Activated CD4-positive, alpha-beta memory T cell treated with anti-CD3 and anti-CD28 coated beads, Interleukin-2, amount 10 ng/mL, durations not matched to agents 7 days and 5 days (primary cell): ENCODE data around the gene CA11. TPM values are rescaled to one million over a fixed set of nuclear protein-coding genes. Genes with fewer than 3 reads are reported as not detected.

ENCODE experiments used
- CTCF ChIA-PET: fragments of 350-600 bp; sonication (Branson Sonifier 250); formaldehyde crosslinking; loops from one replicate; lab custom pipeline; 2021; ENCODE audit warnings: antibody characterized with exemption, inconsistent platforms; lab: Charles Lee
- POLR2A ChIA-PET: fragments of 350-600 bp; sonication (Branson Sonifier 250); formaldehyde crosslinking; loops from one replicate; lab custom pipeline; 2021; ENCODE audit warnings: antibody characterized with exemption; lab: Charles Lee
- DNase-seq: peaks from one replicate; pipeline ENCODE4 v3.0.0-alpha.2; 2020
- H3K27ac Mint-ChIP-seq: one replicate; pipeline ENCODE4 v1.8.0; 2021; ENCODE audit warnings: mild to moderate bottlenecking, mixed read lengths
- H3K27me3 Mint-ChIP-seq: one replicate; pipeline ENCODE4 v1.8.0; 2021; ENCODE audit warnings: mixed read lengths
- H3K36me3 Mint-ChIP-seq: one replicate; pipeline ENCODE4 v1.8.0; 2021; ENCODE audit warnings: low read depth, mixed read lengths
- H3K4me1 Mint-ChIP-seq: one replicate; pipeline ENCODE4 v1.8.0; 2021; ENCODE audit warnings: mixed read lengths
- H3K4me3 Mint-ChIP-seq: one replicate; pipeline ENCODE4 v1.8.0; 2021; ENCODE audit warnings: mild to moderate bottlenecking, mixed read lengths
- H3K9me3 Mint-ChIP-seq: one replicate; pipeline ENCODE4 v1.8.0; 2021; ENCODE audit warnings: mixed read lengths
- total RNA-seq, 2 experiments: library from RNA; stranded (reverse); gene quantifications; one replicate each; pipeline ENCODE4 v1.2.3, GENCODE V29; 2021

The CA11 gene
- total RNA-seq, 2 experiments from 2014 or later = 3.9 to 4.5 TPM

DNA sequence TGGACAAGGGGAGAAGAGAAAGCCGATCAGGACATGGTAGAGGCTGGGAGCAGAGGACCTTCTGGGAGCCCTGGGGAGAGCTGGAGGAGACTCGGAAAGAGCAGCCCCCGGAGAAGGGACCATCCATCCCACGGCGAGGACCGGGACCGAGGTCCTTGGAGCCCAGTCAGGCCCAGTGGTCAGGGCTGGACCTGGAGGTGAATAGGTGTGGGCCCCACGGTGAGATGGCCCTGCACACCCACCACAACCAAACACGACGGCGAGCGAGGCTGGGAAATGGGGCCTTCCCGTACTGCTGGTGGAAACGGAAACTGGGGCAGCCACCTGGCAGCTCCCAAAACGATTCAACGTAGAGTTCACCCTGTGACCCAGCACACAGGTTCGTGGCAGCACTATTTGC, 30.5 kb upstream of the CA11 start:
- Mint-ChIP-seq H3K4me1 (peaks cover 5% of the 10 kb centered on the region), H3K27me3 (no peaks in the 10 kb centered on the region), H3K27ac (no peak overlapping the region), H3K4me3 (no peak overlapping the region), H3K36me3 (no peaks in the 10 kb centered on the region), H3K9me3 (no peaks in the 10 kb centered on the region)
- POLR2A ChIA-PET = no interaction called here
- CTCF ChIA-PET = interaction anchor here (1.7 kb wide), 1 partner anchor 31 kb away, joined by 4 read pairs; the partner anchor contains the start of gene CA11
- no peak for DNase-seq

DNA sequence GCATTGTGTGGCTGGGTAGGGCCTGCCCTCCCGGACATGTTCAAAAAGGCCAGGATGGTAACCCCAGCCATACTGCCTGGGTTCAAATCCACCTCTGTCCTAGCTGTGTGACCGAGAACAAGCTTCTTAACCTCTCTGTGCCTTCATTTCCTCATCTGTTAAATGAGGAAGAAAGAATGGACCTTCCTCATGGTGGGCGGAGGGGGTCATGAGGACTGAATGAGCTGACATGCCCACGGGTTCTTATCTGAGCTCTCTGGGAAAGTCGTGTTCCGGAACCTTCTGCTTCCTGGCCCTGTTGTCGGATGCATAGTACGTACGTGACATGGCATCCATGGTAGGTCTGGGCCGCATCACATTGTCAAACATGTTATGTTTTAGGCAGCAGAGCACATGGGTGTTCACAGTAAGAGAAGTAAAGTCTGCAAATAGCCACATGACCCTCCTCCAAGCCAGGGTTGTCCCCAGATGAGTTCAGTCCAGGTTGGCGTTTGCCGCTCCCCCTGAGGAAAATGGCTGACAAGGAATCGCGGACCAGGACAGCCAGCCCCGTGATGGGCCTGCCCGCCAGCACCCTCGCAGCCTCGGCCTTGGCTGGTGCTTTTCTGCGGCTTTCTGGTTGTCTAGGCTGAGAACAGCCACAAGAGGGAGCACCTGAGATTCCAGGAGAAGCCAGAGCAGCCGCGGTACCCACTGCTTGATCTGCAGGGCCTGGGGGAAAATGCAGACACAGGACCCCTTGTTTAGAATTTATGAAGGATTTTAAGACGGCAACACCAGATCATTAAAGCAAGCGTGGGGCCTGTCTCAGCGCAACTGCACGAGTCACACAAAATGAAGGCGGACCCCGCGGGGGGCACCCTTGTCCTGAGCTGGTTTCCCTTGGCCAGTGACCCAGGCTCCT, 29.2 kb upstream of the CA11 start:
- peak; percentile 76 for DNase-seq
- no peak overlapping the region for H3K27ac Mint-ChIP-seq
- H3K36me3 Mint-ChIP-seq = no peaks in the 10 kb centered on the region
- ChIA-PET POLR2A (interaction anchor here (1.0 kb wide), 1 partner anchor 21 kb away, joined by 3 read pairs; no protein-coding TSS in a partner anchor), CTCF (interaction anchor here (0.5 to 3.0 kb wide), 13 partner anchors 10 to 507 kb away, joined by 3 to 16 read pairs (median 5); partner anchors contain the start of genes CA11, FUT2 and HSD17B14)
- H3K27me3 Mint-ChIP-seq = no peaks in the 10 kb centered on the region
- no peak overlapping the region for H3K4me3 Mint-ChIP-seq
- H3K9me3 Mint-ChIP-seq = no peaks in the 10 kb centered on the region
- peaks cover 5% of the 10 kb centered on the region for H3K4me1 Mint-ChIP-seq

DNA sequence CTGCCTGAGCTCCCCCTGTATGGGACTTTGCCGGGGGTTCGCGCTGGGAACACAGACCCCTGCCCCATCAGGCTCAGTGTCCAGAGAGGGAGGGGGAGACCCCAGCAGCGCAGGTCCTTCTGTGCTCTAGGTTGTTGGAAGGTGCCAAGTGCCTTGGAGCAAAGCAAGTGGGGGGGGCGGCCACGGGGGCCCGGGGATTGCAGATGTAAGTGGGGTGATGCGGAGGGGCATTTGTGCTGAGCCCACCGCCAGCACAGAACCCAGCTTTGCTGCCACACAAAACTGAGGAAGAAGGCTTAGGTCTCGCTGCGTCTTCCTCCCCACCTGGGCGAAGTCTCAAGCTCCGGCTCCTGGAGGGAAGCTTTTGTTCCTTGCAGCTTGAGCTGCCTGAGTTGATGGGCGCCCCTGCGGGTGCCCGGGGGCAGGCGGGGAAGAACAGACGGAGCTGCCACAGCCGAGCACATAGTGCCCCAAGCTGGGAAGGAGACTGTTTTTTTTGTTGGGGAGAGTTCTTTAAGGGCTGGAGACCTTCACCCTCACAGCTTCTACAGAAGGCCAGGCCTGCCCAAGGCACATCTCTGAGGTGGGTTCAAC, 28.3 kb upstream of the CA11 start:
- peaks cover 5% of the 10 kb centered on the region for H3K4me1 Mint-ChIP-seq
- DNase-seq = no peak
- ChIA-PET CTCF (interaction anchor here (0.5 to 3.0 kb wide), 12 partner anchors 9 to 508 kb away, joined by 3 to 16 read pairs (median 5); partner anchors contain the start of genes CA11, FUT2 and HSD17B14), POLR2A (no interaction called here)
- no peaks in the 10 kb centered on the region for H3K36me3 Mint-ChIP-seq
- no peaks in the 10 kb centered on the region for H3K27me3 Mint-ChIP-seq
- H3K4me3 Mint-ChIP-seq = no peak overlapping the region
- H3K9me3 Mint-ChIP-seq = peaks cover 5% of the 10 kb centered on the region
- H3K27ac Mint-ChIP-seq = no peak overlapping the region

DNA sequence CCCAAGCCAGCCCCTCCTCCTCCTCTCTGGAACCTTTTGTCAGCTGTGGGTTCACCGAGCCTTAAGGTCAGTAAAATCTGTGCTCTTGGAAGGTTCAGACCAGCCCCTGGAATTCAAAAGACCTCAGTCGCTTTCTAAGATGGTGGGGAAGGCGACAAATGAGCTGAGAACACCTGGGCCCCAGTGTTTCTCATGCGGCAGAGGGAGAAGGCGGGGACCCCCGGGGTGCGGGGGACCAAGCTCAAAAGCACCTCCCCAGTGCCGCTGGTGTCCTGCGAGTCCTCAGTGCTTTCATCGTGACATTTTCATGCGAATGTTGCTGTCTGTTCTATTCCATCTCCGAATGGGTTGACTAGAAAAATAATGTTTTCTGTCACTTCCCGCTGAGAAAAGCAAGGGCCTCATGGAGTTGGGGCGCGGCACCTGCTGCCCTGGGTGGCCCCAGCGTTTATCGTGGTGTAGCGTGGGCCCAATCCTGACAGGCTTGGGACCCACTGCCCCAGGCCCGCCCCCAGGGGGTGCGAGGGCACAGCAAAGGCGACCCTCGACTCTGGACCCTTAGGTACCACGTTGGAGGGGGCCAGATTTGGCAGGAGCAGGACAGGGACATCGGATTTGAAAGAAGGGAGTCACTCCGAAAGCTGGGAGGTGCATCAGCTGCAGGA, 27.6 kb upstream of the CA11 start:
- Mint-ChIP-seq H3K4me1 (peaks cover 5% of the 10 kb centered on the region), H3K4me3 (no peak overlapping the region), H3K27me3 (no peaks in the 10 kb centered on the region), H3K36me3 (no peaks in the 10 kb centered on the region), H3K9me3 (peaks cover 9% of the 10 kb centered on the region), H3K27ac (no peak overlapping the region)
- CTCF ChIA-PET = interaction anchor here (1.2 to 3.0 kb wide), 7 partner anchors 20 to 169 kb away, joined by 4 to 16 read pairs (median 6); partner anchors contain the start of genes CA11, FUT2 and HSD17B14
- POLR2A ChIA-PET = no interaction called here
- no peak for DNase-seq

DNA sequence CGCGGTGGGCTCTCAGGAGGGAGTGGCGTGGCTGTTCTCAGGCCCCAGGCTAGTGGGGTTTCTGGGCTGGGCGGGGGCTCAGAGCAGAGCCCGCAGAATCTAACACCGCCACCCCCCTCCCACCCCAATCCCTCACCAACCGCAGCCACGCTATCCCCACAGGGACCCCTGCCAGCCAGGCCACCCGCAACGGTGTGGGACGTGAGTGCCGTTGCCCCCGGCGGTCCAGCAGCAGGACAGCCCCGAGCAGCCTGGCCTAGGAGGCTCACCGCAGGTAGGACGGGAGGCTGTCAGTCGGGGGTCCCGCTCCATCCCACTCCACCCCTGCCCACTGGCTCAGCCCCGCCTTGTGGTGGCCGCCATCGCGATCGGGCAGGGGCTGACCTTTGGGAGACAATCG, 27.0 kb upstream of the CA11 start, which contains the start of gene NTN5:
TSS of gene NTN5 (minus strand) at position 24 of the 400 bp plus-strand sequence. CDS start 2,031 bp downstream, outside the sequence.
- Mint-ChIP-seq H3K27ac (no peak within 1 kb of the TSS), H3K4me3 (no peak within 1 kb of the TSS), H3K4me1 (peaks cover 5% of the 10 kb centered on the region), H3K27me3 (no peaks in the 10 kb centered on the region), H3K36me3 (no peaks in the 10 kb centered on the region), H3K9me3 (peaks cover 9% of the 10 kb centered on the region)
- POLR2A ChIA-PET = no interaction called here
- no peak for DNase-seq
- CTCF ChIA-PET = no interaction called here

DNA sequence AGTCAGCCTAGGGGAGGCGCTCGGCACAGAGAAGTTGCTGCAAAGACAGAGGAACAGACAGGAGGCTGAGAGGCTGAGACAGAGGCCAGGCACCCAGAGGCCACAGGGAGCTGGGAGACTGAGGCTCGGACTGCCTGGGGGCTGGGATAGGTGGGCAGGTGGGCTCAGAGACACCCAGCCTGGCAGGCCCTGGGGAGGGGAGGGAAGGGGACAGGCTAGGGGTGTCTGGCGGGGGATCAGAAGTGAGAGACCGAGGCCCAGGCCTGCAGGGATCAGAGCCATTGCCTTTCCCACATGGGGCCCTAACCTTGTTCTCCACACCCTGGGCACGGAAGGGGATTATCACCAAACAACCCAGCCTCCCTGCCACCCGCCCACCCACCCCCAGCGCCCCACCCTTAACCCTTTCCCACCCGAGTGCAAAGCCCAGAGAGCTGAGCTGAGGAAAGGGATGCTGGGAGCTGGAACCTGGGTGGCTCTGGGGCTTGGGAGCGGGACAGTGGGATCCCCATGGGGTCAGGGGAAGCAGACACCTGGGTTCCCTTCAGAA, 25.5 kb upstream of the CA11 start:
- H3K9me3 Mint-ChIP-seq = peaks cover 9% of the 10 kb centered on the region
- H3K27me3 Mint-ChIP-seq = no peaks in the 10 kb centered on the region
- H3K27ac Mint-ChIP-seq = no peak overlapping the region
- peaks cover 5% of the 10 kb centered on the region for H3K4me1 Mint-ChIP-seq
- H3K36me3 Mint-ChIP-seq = no peaks in the 10 kb centered on the region
- H3K4me3 Mint-ChIP-seq = no peak overlapping the region
- DNase-seq = no peak
- ChIA-PET POLR2A (no interaction called here), CTCF (no interaction called here)

DNA sequence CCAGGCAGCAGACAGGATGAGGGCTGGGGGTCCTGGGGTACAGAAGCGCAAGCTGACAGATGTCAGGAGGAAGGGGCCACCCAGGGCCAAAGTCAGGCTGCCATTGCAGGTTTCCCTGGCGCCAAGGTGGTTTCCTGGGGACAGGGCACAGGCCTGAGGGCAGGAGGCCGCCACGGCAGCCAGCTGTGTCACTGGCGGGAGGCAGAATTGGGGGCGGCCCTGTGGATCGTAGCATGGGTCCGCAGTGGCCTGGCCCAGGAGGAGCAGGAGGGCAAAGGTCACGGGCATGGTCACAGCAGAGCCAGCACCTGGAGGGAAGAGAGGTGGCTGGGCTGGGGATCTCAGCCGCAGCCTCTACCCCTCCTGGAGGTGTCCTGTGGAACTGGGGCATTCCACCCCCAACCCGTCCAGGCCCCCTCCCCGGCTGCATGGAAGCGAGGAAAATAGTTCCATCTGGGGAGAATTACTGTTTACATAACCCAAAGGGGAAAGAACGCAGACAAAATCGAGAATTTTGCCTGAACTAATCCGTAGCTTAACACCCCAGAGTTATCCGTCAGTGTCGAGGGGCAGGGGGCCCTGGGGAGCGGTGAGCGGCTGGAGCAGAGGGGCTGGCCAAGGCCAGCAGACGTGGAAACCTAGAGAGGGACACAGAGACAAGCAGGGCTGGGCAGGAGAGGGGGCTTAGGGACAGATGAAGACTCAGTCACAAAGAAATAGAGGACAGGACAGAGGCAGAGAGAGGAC, 24.9 kb upstream of the CA11 start:
- DNase-seq = no peak
- peaks cover 5% of the 10 kb centered on the region for H3K4me1 Mint-ChIP-seq
- no peaks in the 10 kb centered on the region for H3K27me3 Mint-ChIP-seq
- no peak overlapping the region for H3K4me3 Mint-ChIP-seq
- H3K27ac Mint-ChIP-seq = no peak overlapping the region
- ChIA-PET POLR2A (no interaction called here), CTCF (no interaction called here)
- peaks cover 9% of the 10 kb centered on the region for H3K9me3 Mint-ChIP-seq
- no peaks in the 10 kb centered on the region for H3K36me3 Mint-ChIP-seq

DNA sequence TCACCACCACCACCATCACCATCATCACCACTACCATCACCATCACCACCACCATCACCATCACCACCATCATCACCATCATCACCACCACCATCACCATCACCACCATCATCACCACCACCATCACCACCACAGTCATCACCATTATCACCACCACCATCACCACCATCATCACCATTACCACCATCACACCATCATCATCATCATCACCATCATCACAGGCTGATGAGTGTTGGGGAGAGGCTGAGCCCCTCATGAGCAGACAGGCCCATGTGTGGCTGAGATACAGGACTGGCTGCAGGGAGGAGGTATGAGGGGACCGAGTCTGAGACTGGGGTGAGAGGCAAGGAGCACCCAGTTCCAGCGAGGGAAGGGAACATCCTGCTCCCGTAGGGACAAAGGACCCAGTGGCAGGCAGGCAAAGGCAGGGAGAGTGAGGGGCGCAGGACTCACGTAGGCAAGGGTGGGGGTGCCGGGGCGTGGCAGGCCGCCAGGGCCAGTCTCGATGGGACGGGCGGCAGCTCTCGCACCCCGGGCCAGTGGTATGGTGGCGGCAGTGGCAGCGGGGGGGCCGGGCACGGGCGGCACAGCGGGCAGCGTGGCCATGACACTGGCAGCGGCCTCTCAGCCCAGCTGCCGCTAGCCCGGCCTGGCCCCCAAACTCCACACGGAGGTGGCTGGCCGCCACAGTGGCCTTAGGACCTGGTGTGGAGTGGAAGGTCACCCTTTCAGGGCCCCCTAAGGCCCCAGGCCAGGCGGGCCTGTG, 24.1 kb upstream of the CA11 start:
- Mint-ChIP-seq H3K27ac (peak overlapping the region; percentile 49), H3K4me3 (no peak overlapping the region), H3K27me3 (no peaks in the 10 kb centered on the region), H3K9me3 (peaks cover 9% of the 10 kb centered on the region), H3K4me1 (peaks cover 1% of the 10 kb centered on the region), H3K36me3 (no peaks in the 10 kb centered on the region)
- POLR2A ChIA-PET = no interaction called here
- DNase-seq = no peak
- CTCF ChIA-PET = no interaction called here

DNA sequence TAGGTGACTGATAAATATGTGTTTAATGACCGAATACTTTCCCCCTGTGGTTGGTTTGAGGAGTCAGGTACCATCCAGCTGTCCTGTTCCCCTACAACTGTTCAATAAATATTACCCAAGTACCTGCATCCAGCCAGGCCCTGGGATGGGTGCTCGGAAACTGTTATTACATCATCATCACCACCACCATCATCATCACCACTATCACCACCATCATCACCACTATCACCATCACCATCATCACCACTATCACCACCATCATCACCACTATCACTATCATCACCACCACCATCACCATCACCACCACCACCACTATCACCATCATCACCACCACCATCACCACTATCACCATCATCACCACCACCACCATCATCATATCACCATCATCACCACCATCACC, 22.8 kb upstream of the CA11 start:
- Mint-ChIP-seq H3K4me3 (no peak overlapping the region), H3K36me3 (no peaks in the 10 kb centered on the region), H3K27me3 (no peaks in the 10 kb centered on the region), H3K4me1 (no peaks in the 10 kb centered on the region), H3K9me3 (peaks cover 9% of the 10 kb centered on the region), H3K27ac (no peak overlapping the region)
- DNase-seq = no peak
- ChIA-PET POLR2A (no interaction called here), CTCF (no interaction called here)

DNA sequence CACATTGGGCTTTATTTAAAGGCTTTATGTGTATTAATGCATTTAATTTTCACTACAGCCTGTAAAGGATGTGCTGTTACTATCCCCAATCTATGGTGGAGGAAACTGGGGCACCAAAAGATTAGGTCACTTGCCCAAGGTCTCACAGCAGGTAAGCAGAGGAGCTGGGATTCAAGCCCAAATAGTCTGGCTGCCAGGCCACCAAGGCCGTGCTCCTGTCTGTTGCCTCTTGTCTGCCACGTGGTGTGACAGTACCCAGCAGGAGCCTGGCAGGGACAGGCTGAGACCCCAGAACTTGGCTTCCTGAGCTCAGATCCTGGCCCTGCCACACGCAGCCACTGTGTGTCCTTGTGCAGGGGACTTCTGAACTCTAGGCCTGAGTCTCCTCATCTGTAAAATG, 22.3 kb upstream of the CA11 start:
- no peaks in the 10 kb centered on the region for H3K4me1 Mint-ChIP-seq
- ChIA-PET POLR2A (no interaction called here), CTCF (no interaction called here)
- no peaks in the 10 kb centered on the region for H3K27me3 Mint-ChIP-seq
- H3K4me3 Mint-ChIP-seq = no peak overlapping the region
- peaks cover 9% of the 10 kb centered on the region for H3K9me3 Mint-ChIP-seq
- no peak for DNase-seq
- no peak overlapping the region for H3K27ac Mint-ChIP-seq
- H3K36me3 Mint-ChIP-seq = no peaks in the 10 kb centered on the region

DNA sequence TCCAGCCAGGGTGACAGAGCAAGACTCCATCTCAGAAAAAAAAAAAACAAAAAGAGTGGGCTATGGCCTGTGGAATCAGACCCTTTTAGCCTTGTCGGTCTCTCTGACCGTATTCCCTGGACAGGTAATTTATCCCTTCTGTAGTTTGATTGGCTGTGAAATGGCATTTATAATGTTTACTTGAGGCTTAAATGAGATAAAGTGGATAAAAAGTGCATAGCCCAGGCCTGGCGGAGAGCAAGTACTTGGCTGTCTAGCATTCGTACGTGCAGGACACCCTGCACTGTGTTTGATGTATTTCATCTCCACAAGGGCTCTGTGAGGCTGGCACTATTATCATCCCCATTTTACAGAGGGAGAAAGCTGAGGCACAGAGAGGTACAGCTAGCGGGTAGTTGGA, 19.8 kb upstream of the CA11 start:
- ChIA-PET CTCF (interaction anchor here (1.2 to 1.6 kb wide), 2 partner anchors 9 to 20 kb away, joined by 3 to 6 read pairs; partner anchors contain the start of gene CA11), POLR2A (no interaction called here)
- DNase-seq = no peak
- H3K9me3 Mint-ChIP-seq = peaks cover 9% of the 10 kb centered on the region
- H3K36me3 Mint-ChIP-seq = no peaks in the 10 kb centered on the region
- H3K27me3 Mint-ChIP-seq = no peaks in the 10 kb centered on the region
- no peak overlapping the region for H3K27ac Mint-ChIP-seq
- peaks cover 10% of the 10 kb centered on the region for H3K4me1 Mint-ChIP-seq
- no peak overlapping the region for H3K4me3 Mint-ChIP-seq
